B cell (primary cell): ENCODE results near the gene FYB2. TPM values are rescaled to one million over a fixed set of nuclear protein-coding genes. Genes with fewer than 3 reads are reported as not detected.

ENCODE experiments used
- ATAC-seq: fragments of 200-7000 bp; cut with Tn5 transposase; one replicate; pipeline ENCODE4 v1.10.0; 2021; ENCODE audit warnings: low read depth, mild to moderate bottlenecking, moderate number of reproducible peaks, moderate library complexity
- CTCF ChIA-PET: fragments of 350-600 bp; sonication (Branson Sonifier 250); formaldehyde crosslinking; loops from one replicate; lab custom pipeline; 2021; ENCODE audit warnings: antibody characterized with exemption, inconsistent platforms; lab: Charles Lee
- POLR2A ChIA-PET: fragments of 350-600 bp; sonication (Branson Sonifier 250); formaldehyde crosslinking; loops from one replicate; lab custom pipeline; 2021; ENCODE audit warnings: antibody characterized with exemption; lab: Charles Lee
- DNase-seq: peaks from one replicate; pipeline ENCODE4 v3.0.0; 2013
- H2AFZ ChIP-seq: 2 replicates; pipeline ENCODE4 v1.6.1; 2012; ENCODE audit warnings: mild to moderate bottlenecking, low read depth, low read length; ENCODE audit not compliant: insufficient read depth, poor library complexity, severe bottlenecking
- H3K27ac ChIP-seq, 2 donors: 1 replicate in 1 of 2; 2 replicates in 1 of 2; pipeline ENCODE4 v1.5.1; 2012 to 2013; ENCODE audit warnings: low read length in 2 of 2, mild to moderate bottlenecking in 2 of 2, moderate library complexity in 1 of 2
- H3K27me3 ChIP-seq, 4 experiments: fragments of 200-600 bp in 1 of 4; sonication (generic) in 1 of 4; replicated peaks in 1 of 4; 1 replicate in 2 of 4; 2 replicates in 2 of 4; pipeline versions ENCODE4 v1.6.1 to v1.7.0; 2013 to 2016; ENCODE audit warnings: low read length in 3 of 4, mild to moderate bottlenecking in 2 of 4, mixed read lengths in 1 of 4, moderate library complexity in 1 of 4; ENCODE audit not compliant: insufficient read depth in 4 of 4, control insufficient read depth in 3 of 4; ENCODE audit errors: control extremely low read depth in 1 of 4
- H3K36me3 ChIP-seq, 2 experiments: replicated peaks in 1 of 2; 1 replicate in 1 of 2; 2 replicates in 1 of 2; pipeline versions ENCODE4 v1.6.1 to v1.7.1; 2013; ENCODE audit warnings: low read length in 1 of 2; ENCODE audit not compliant: insufficient read depth in 2 of 2, control insufficient read depth in 1 of 2; ENCODE audit errors: control extremely low read depth in 1 of 2, extremely low read depth in 1 of 2
- H3K4me1 ChIP-seq, 2 donors: fragments of 200-600 bp in 1 of 2; sonication (generic) in 1 of 2; 1 replicate in 1 of 2; 2 replicates in 1 of 2; pipeline versions ENCODE4 v1.5.1 to v1.6.1; 2013 to 2017; ENCODE audit warnings: low read length in 2 of 2; ENCODE audit not compliant: control insufficient read depth in 2 of 2, insufficient read depth in 2 of 2
- H3K4me2 ChIP-seq: replicated peaks from 2 replicates; pipeline ENCODE3; 2012; ENCODE audit warnings: mild to moderate bottlenecking, low read depth, low read length; ENCODE audit not compliant: poor library complexity, severe bottlenecking
- H3K4me3 ChIP-seq, 5 experiments: fragments of 200-600 bp in 1 of 5; sonication (generic) in 1 of 5; 1 replicate in 3 of 5; 2 replicates in 2 of 5; pipeline versions ENCODE4 v1.5.1 to v1.7.0; 2011 to 2016; ENCODE audit warnings: low read length in 4 of 5, mild to moderate bottlenecking in 4 of 5, low read depth in 2 of 5, control low read depth in 1 of 5, moderate library complexity in 1 of 5; ENCODE audit not compliant: insufficient read depth in 1 of 5; ENCODE audit errors: control extremely low read depth in 1 of 5, extremely low read depth in 1 of 5
- H3K79me2 ChIP-seq: fragments of 200-600 bp; sonication (generic); one replicate; pipeline ENCODE4 v1.6.0; 2016; ENCODE audit warnings: low read length; ENCODE audit not compliant: control insufficient read depth, insufficient read depth
- H3K9ac ChIP-seq: fragments of 200-600 bp; sonication (generic); 2 replicates; pipeline ENCODE4 v1.6.1; 2017; ENCODE audit warnings: mild to moderate bottlenecking, low read length, moderate library complexity
- H3K9me3 ChIP-seq, 3 donors: one replicate each; pipeline versions ENCODE4 v1.6.1 to v1.7.1; 2013; ENCODE audit warnings: low read length in 2 of 3; ENCODE audit not compliant: control insufficient read depth in 2 of 3, insufficient read depth in 1 of 3; ENCODE audit errors: control extremely low read depth in 1 of 3
- H4K20me1 ChIP-seq: 2 replicates; pipeline ENCODE4 v1.6.0; 2012; ENCODE audit warnings: mild to moderate bottlenecking, low read length; ENCODE audit not compliant: insufficient read depth, control insufficient read depth, poor library complexity, severe bottlenecking
- H3K27ac Mint-ChIP-seq: one replicate; pipeline ENCODE4 v1.8.0; 2021; ENCODE audit warnings: mixed read lengths
- H3K27me3 Mint-ChIP-seq: one replicate; pipeline ENCODE4 v1.8.0; 2021; ENCODE audit warnings: mixed read lengths
- H3K4me1 Mint-ChIP-seq: one replicate; pipeline ENCODE4 v1.8.0; 2021; ENCODE audit warnings: mixed read lengths
- H3K4me3 Mint-ChIP-seq: one replicate; pipeline ENCODE4 v1.8.0; 2021; ENCODE audit warnings: mixed read lengths
- H3K9me3 Mint-ChIP-seq: one replicate; pipeline ENCODE4 v1.8.0; 2022; ENCODE audit warnings: mixed read lengths; ENCODE audit not compliant: insufficient read depth
- CTCF ChIP-seq: fragments of 200-600 bp; IDR thresholded peaks from one replicate; pipeline ENCODE4 v1.8.0; 2022; ENCODE audit warnings: antibody characterized with exemption, mild to moderate bottlenecking
- EZH2 ChIP-seq: IDR thresholded peaks from 2 replicates; pipeline ENCODE4 v1.6.1; 2012; ENCODE audit warnings: borderline replicate concordance, low read depth, mild to moderate bottlenecking, moderate library complexity, low read length; ENCODE audit not compliant: insufficient read depth, poor library complexity, severe bottlenecking
- WGBS: methylation state at CpG from one replicate; pipeline ENCODE4 v1.1.5; 2013; ENCODE audit warnings: missing lambda C conversion rate; ENCODE audit not compliant: insufficient coverage; 5-methylcytosine and 5-hydroxymethylcytosine counted together
- intact Hi-C: fragments of 100-400 bp; cut with micrococcal nuclease; formaldehyde crosslinking; loops from one replicate; pipeline ENCODE4 v1.10.0; 2022
- polyA plus RNA-seq: library from polyadenylated mRNA; depleted of rRNA; stranded (reverse); fragments of >200 nt; gene quantifications from 2 replicates; pipeline ENCODE4 v1.2.3, GENCODE V29; 2012
- total RNA-seq, 2 donors: library from RNA; stranded (reverse); fragments of 120-200 nt in 1 of 2; gene quantifications; 1 replicate in 1 of 2; 2 replicates in 1 of 2; pipeline versions ENCODE4 v1.2.3 to v1.2.4, GENCODE V29; 2013 to 2022

The FYB2 gene
- total and polyA plus RNA-seq, 2 donors (not counting 1 experiment from before 2014, with no cell fraction given) = not detected

GRCh38 chr1:56782773-56783172 lies 36.4 kb downstream of the FYB2 start:
- Histone ChIP-seq H3K27me3 (peaks cover 0 to 4% (median 0%) of the 10 kb centered on the region in 4 experiments), H3K27ac (no peak overlapping the region), H3K9me3 (no peaks in the 10 kb centered on the region), H3K4me2 (no peak overlapping the region), H4K20me1 (no peaks in the 10 kb centered on the region), H3K4me3 (no peak overlapping the region), H3K4me1 (no peaks in the 10 kb centered on the region), H3K9ac (no peak overlapping the region), H2AFZ (no peak overlapping the region), H3K79me2 (no peaks in the 10 kb centered on the region), H3K36me3 (no peaks in the 10 kb centered on the region)
- H3K27ac Mint-ChIP-seq = no peak overlapping the region
- H3K4me1 Mint-ChIP-seq = peaks cover 4% of the 10 kb centered on the region
- ATAC-seq (no peak), DNase-seq (no peak)
- no peaks in the 10 kb centered on the region for H3K9me3 Mint-ChIP-seq
- H3K27me3 Mint-ChIP-seq = peaks cover 26% of the 10 kb centered on the region
- POLR2A ChIA-PET = no interaction called here
- H3K4me3 Mint-ChIP-seq = no peak overlapping the region
- TF ChIP-seq CTCF (no peak), EZH2 (no peak)
- CTCF ChIA-PET = no interaction called here
- intact Hi-C loops = no loop called here

- no peak overlapping the region for H3K4me3 ChIP-seq
- ChIA-PET CTCF (no interaction called here), POLR2A (no interaction called here)
- Mint-ChIP-seq H3K9me3 (no peaks in the 10 kb centered on the region), H3K4me3 (no peak overlapping the region), H3K4me1 (no peaks in the 10 kb centered on the region), H3K27ac (no peak overlapping the region), H3K27me3 (peaks cover 25% of the 10 kb centered on the region)
- 100% methylated on average over 2 of the region's 3 CpGs for WGBS
- H3K27me3 ChIP-seq = peaks cover 0 to 3% (median 0%) of the 10 kb centered on the region in 4 experiments
- H3K4me1 ChIP-seq = no peaks in the 10 kb centered on the region
- H3K9ac ChIP-seq = no peak overlapping the region
- intact Hi-C loops = no loop called here
- TF ChIP-seq EZH2 (no peak), CTCF (no peak)
- no peak overlapping the region for H2AFZ ChIP-seq
- H3K79me2 ChIP-seq = no peaks in the 10 kb centered on the region
- DNase-seq (no peak), ATAC-seq (no peak)
- H3K36me3 ChIP-seq = no peaks in the 10 kb centered on the region
- H3K4me2 ChIP-seq = no peak overlapping the region
- no peaks in the 10 kb centered on the region for H3K9me3 ChIP-seq
- no peaks in the 10 kb centered on the region for H4K20me1 ChIP-seq
- H3K27ac ChIP-seq = no peak overlapping the region
Observed at GRCh38 chr1:56780826-56781225, 38.4 kb downstream of the FYB2 start.
